Measurements from ENCODE around the gene PEX11G. TPM values are rescaled to one million over a fixed set of nuclear protein-coding genes. Genes with fewer than 3 reads are reported as not detected.

The PEX11G gene
- total RNA-seq, 2 experiments from 2014 or later: 0.51 to 1.1 TPM

DNA sequence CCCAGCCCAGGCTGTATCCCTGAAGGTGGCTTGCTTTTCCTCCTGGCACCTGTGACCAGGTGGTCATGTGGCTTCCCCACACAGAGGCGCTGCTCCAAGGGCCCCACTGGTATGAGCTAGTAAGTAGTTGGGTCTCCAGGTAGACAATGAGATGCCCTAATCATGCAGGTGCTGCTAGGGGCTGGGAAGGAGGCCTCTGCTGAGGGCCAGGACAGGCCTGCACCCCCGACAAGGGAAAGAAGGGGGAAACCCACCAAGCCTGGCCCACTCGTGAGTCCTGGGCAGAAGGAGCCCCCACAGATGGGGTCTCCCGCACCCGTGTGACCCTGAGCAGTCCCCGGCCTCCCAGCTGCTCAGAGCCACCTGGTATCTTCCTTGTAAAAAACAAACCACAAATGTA lies 13.2 kb downstream of the PEX11G start:
- Mint-ChIP-seq H3K27me3 (no peaks in the 10 kb centered on the region), H3K4me1 (no peaks in the 10 kb centered on the region), H3K36me3 (ENCODE audit: low read depth) (peaks cover 3% of the 10 kb centered on the region), H3K4me3 (no peak overlapping the region), H3K27ac (no peak overlapping the region), H3K9me3 (ENCODE audit: low read depth) (no peaks in the 10 kb centered on the region)
- no peak for ATAC-seq
- CTCF ChIA-PET: interaction anchor here (0.7 kb wide), 1 partner anchor 104 kb away, joined by 3 read pairs; no protein-coding TSS in a partner anchor
- POLR2A ChIA-PET: no interaction called here
- no peak for DNase-seq
- intact Hi-C loops (cut with DNase I, micrococcal nuclease): no loop called here

DNA sequence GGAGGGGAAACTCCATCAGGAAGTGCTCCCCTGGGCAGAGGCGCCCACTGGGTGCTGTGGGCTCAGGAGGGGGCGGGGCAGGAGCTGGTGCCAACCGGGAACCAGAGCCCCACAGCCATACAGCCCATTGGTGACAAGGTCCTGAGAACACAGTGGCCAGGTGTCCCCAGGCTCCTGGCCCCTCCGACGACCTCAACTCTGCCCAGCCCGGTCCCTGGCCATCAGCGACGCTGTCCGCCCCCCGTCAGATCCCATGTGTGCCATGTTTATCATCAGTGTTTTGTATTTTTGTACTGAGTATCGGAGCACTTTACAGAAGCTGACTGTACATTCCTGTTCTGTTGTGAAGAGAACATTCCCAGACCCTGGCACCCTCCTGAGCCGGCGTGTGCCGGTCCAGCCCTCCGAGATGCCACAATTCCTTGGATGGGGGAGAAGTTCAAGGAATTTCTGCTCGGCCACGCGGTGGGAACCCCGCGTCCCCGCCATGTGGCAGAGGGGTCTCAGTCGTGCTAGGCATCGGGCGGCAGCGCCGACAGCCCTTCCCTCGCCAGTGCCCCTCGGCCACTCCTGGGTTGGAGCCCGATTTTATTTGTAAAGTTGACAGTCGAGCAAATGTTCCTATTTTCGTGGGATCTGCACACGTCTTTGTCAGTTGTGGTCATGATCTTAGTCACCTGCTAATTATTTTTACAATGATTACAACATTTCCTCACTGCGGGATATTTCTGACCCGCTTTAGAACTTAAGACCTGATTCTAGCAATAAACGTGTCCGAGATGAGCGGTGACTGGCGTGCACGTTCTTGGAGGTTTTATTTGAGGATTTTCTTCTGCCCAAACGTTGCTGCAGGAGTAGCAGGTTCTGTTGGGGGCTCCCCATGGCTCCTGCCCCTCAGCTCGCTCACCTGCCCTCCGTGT lies 16.9 kb downstream of the PEX11G start:
- H3K27me3 Mint-ChIP-seq: no peaks in the 10 kb centered on the region
- no peaks in the 10 kb centered on the region for H3K4me1 Mint-ChIP-seq
- DNase-seq (no peak), ATAC-seq (no peak)
- H3K36me3 Mint-ChIP-seq (ENCODE audit: low read depth): peaks cover 6% of the 10 kb centered on the region
- intact Hi-C loops (cut with DNase I, micrococcal nuclease): no loop called here
- ChIA-PET CTCF (no interaction called here), POLR2A (no interaction called here)
- no peaks in the 10 kb centered on the region for H3K9me3 Mint-ChIP-seq (ENCODE audit: low read depth)
- no peak overlapping the region for H3K4me3 Mint-ChIP-seq
- H3K27ac Mint-ChIP-seq: no peak overlapping the region

DNA sequence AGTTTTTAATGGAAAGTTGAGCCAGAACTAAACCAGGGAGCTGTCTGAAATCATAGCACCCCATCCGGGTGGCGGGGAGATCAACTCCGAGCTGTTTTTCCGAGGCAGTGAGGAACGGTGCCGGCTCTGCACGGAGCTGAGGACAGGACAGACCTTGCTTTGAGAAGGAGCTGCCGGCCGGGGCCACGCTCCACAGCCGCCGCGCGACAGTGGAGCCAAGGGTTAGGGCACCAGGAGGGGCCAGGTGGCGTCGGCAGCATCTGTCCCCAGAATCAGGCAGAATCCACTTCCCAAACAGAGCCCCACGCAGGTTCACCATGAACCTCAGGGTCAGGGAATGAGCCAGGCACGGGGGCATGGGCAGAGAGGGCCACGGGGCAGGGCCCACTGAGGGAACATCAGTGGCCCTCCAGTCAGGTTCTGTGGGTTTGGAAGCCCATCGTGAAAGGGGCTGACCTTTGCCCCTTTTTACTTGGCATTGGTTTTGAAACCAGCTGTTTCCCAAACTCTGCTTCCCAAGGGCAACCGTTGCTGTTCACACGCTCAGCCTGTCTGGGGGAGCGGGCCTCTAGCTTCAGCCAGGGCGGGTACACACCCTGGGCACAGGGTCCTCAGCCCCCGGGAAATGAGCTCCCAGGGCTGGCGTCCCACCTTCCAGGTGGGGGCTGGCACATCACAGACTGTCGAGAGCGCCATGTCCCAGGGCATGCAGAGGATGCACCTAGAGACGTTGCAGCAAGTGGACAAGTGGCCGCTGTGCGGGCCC lies 18.1 kb downstream of the PEX11G start:
- Mint-ChIP-seq H3K4me1 (no peaks in the 10 kb centered on the region), H3K36me3 (ENCODE audit: low read depth) (peaks cover 6% of the 10 kb centered on the region), H3K27me3 (no peaks in the 10 kb centered on the region), H3K9me3 (ENCODE audit: low read depth) (no peaks in the 10 kb centered on the region), H3K27ac (no peak overlapping the region), H3K4me3 (no peak overlapping the region)
- DNase-seq: no peak
- no peak for ATAC-seq
- CTCF ChIA-PET: no interaction called here
- intact Hi-C loops (cut with DNase I, micrococcal nuclease): no loop called here
- POLR2A ChIA-PET: no interaction called here

DNA sequence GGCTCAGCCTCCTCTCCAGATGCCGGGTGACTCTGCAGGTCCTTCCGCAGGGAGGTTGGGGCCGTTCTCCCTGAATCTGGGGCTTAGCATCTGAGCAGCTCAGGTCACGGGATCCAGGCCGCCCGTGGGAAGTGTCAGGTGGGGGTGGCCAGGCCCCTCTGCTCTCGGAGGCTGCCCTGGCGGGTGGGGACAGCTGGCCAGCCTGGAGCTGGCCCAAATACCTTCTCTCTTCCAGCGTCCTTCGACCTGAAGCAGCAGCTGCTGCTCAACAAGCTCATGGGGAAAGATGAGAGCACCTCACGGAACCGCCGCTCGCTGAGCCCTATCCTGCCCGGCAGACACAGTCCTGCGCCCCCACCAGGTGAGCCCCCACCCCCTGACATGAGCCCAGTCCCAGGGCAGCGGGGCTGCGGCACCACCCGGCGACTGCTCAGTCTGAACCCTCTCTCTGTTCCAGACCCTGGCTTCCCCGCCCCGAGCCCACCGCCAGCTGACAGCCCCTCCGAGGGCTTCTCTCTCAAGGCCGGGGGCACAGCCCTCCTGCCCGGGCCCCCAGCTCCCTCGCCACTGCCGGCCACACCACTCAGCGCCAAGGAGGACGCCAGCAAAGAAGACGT lies 19.1 kb downstream of the PEX11G start:
- Mint-ChIP-seq H3K36me3 (ENCODE audit: low read depth) (peaks cover 6% of the 10 kb centered on the region), H3K4me3 (no peak overlapping the region), H3K4me1 (no peaks in the 10 kb centered on the region), H3K9me3 (ENCODE audit: low read depth) (no peaks in the 10 kb centered on the region), H3K27ac (no peak overlapping the region), H3K27me3 (no peaks in the 10 kb centered on the region)
- POLR2A ChIA-PET: no interaction called here
- ATAC-seq: no peak
- CTCF ChIA-PET: no interaction called here
- intact Hi-C loops (cut with DNase I, micrococcal nuclease): no loop called here
- no peak for DNase-seq

- Mint-ChIP-seq H3K4me1 (no peaks in the 10 kb centered on the region), H3K4me3 (no peak overlapping the region), H3K27me3 (no peaks in the 10 kb centered on the region), H3K9me3 (ENCODE audit: low read depth) (no peaks in the 10 kb centered on the region), H3K36me3 (ENCODE audit: low read depth) (peaks cover 7% of the 10 kb centered on the region), H3K27ac (no peak overlapping the region)
- POLR2A ChIA-PET: no interaction called here
- ATAC-seq (no peak), DNase-seq (no peak)
- CTCF ChIA-PET: interaction anchor here (0.6 kb wide), 1 partner anchor 401 kb away, joined by 4 read pairs; no protein-coding TSS in a partner anchor
- intact Hi-C loops (cut with DNase I, micrococcal nuclease): no loop called here
Measured at GRCh38 chr19:7468840-7469239, 20.0 kb downstream of the PEX11G start.

GRCh38 chr19:7467009-7467989 lies 21.5 kb downstream of the PEX11G start:
- Mint-ChIP-seq H3K27me3 (no peaks in the 10 kb centered on the region), H3K9me3 (ENCODE audit: low read depth) (no peaks in the 10 kb centered on the region), H3K4me1 (no peaks in the 10 kb centered on the region), H3K36me3 (ENCODE audit: low read depth) (peaks cover 6% of the 10 kb centered on the region), H3K4me3 (no peak overlapping the region), H3K27ac (no peak overlapping the region)
- intact Hi-C loops (cut with DNase I, micrococcal nuclease): no loop called here
- no peak for DNase-seq
- POLR2A ChIA-PET: no interaction called here
- CTCF ChIA-PET: interaction anchor here (0.8 kb wide), 1 partner anchor 365 kb away, joined by 3 read pairs; no protein-coding TSS in a partner anchor
- ATAC-seq: no peak

- no peak for ATAC-seq
- no peaks in the 10 kb centered on the region for H3K9me3 Mint-ChIP-seq (ENCODE audit: low read depth)
- DNase-seq: no peak
- no peaks in the 10 kb centered on the region for H3K27me3 Mint-ChIP-seq
- H3K36me3 Mint-ChIP-seq (ENCODE audit: low read depth): peaks cover 17% of the 10 kb centered on the region
- no peak overlapping the region for H3K27ac Mint-ChIP-seq
- H3K4me3 Mint-ChIP-seq: no peak overlapping the region
- intact Hi-C loops (cut with DNase I, micrococcal nuclease): no loop called here
- H3K4me1 Mint-ChIP-seq: no peaks in the 10 kb centered on the region
- ChIA-PET POLR2A (no interaction called here), CTCF (interaction anchor here (0.5 kb wide), 1 partner anchor 1117 kb away, joined by 4 read pairs; no protein-coding TSS in a partner anchor)
Measured at GRCh38 chr19:7463575-7463974, 25.3 kb downstream of the PEX11G start.

DNA sequence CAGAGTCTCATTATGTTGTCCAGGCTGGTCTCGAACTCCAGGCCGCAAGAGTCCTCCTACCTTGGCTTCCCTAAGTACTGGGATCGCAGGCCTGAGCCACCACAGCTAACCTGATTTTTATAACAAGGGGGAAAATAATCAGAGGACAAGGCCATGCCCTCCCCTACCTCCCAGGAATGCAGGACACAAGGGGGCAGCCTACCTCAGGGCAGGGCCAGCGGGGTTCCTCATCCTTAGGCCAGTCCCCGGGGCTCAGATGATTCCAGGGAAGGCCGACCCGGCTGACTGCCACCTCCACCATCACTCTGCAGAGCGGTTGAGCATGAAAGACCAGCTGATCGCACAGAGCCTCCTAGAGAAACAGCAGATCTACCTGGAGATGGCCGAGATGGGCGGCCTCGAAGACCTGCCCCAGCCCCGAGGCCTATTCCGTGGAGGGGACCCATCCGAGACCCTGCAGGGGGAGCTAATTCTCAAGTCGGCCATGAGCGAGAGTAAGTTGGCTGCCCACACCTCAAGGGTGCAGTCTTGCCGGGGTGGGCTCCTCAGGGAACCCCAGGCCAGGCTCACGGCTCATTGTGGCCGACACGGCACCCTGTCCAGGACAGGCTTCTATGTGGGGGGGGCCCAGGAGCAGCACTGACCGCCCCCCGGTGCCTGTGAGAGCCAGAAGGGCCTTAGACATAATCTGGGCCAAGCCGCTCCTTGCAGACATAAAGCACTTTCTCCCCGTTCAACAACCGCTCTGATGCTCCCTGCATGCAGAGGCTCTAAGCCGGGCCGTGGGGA lies 26.8 kb downstream of the PEX11G start:
- Mint-ChIP-seq H3K4me1 (peaks cover under 1% of the 10 kb centered on the region), H3K27ac (no peak overlapping the region), H3K4me3 (no peak overlapping the region), H3K27me3 (no peaks in the 10 kb centered on the region), H3K36me3 (ENCODE audit: low read depth) (peaks cover 22% of the 10 kb centered on the region), H3K9me3 (ENCODE audit: low read depth) (no peaks in the 10 kb centered on the region)
- CTCF ChIA-PET: interaction anchor here (0.6 to 0.7 kb wide), 3 partner anchors 9 to 277 kb away, joined by 3 read pairs; no protein-coding TSS in a partner anchor
- DNase-seq (no peak), ATAC-seq (no peak)
- POLR2A ChIA-PET: no interaction called here
- intact Hi-C loops (cut with DNase I, micrococcal nuclease): no loop called here

- ChIA-PET POLR2A (no interaction called here), CTCF (no interaction called here)
- no peak for DNase-seq
- Mint-ChIP-seq H3K36me3 (ENCODE audit: low read depth) (peaks cover 36% of the 10 kb centered on the region), H3K9me3 (ENCODE audit: low read depth) (no peaks in the 10 kb centered on the region), H3K4me3 (no peak overlapping the region), H3K27ac (no peak overlapping the region), H3K4me1 (peaks cover 2% of the 10 kb centered on the region), H3K27me3 (no peaks in the 10 kb centered on the region)
- no peak for ATAC-seq
- intact Hi-C loops (cut with DNase I, micrococcal nuclease): no loop called here
Measured at GRCh38 chr19:7460562-7460966, 28.3 kb downstream of the PEX11G start.

- Mint-ChIP-seq H3K36me3 (ENCODE audit: low read depth) (peaks cover 44% of the 10 kb centered on the region), H3K9me3 (ENCODE audit: low read depth) (no peaks in the 10 kb centered on the region), H3K27ac (no peak overlapping the region), H3K4me1 (peaks cover 2% of the 10 kb centered on the region), H3K4me3 (no peak overlapping the region), H3K27me3 (no peaks in the 10 kb centered on the region)
- intact Hi-C loops (cut with DNase I, micrococcal nuclease): no loop called here
- POLR2A ChIA-PET: no interaction called here
- DNase-seq (no peak), ATAC-seq (no peak)
- CTCF ChIA-PET: no interaction called here
Measured at GRCh38 chr19:7459773-7460172, 29.1 kb downstream of the PEX11G start.

Data from activated CD4-positive, alpha-beta T cell treated with anti-CD3 and anti-CD28 coated beads for 36 hours (primary cell).